HepG2 (cell line): ENCODE data around the gene GRID1. TPM values are rescaled to one million over a fixed set of nuclear protein-coding genes. Genes with fewer than 3 reads are reported as not detected.

Experiments used
- ATAC-seq: fragments of 200-7000 bp; cut with Tn5 transposase; 3 replicates; pipeline ENCODE4 v1.9.1; 2020; ENCODE audit warnings: mild to moderate bottlenecking, moderate library complexity
- BruUV-seq: library from RNA; stranded (reverse); fragments of 400-500 nt; replicated peaks from 2 replicates; lab custom pipeline; 2021; lab: Mats Ljungman, UMichigan
- CTCF ChIA-PET: fragments of 300-600 bp; formaldehyde crosslinking; extraction: SDS; loops from one replicate; lab custom pipeline; 2021; ENCODE audit warnings: low total read pairs, inconsistent platforms, low intra/inter-chr PET ratio; lab: Yijun Ruan, JAX
- POLR2A ChIA-PET: fragments of 350-600 bp; sonication (Branson Sonifier 250); formaldehyde crosslinking; loops from one replicate; lab custom pipeline; 2020; ENCODE audit warnings: antibody characterized with exemption, inconsistent platforms; lab: Yijun Ruan, JAX
- DNase-seq: peaks from one replicate; pipeline ENCODE4 v3.0.0-alpha.2; 2015; ENCODE audit warnings: low spot score
- FAIRE-seq: peaks from 3 replicates; lab custom pipeline; 2011; peaks lifted over from hg19 to GRCh38; lab: Jason Lieb, UNC
- H2AFZ ChIP-seq: one replicate; pipeline ENCODE4 v1.6.1; 2011; ENCODE audit warnings: low read length, inconsistent platforms
- H3K27ac ChIP-seq: fragments of 300-600 bp; 3 replicates; pipeline ENCODE4 v1.8.0; 2011; ENCODE audit warnings: mixed run types, mild to moderate bottlenecking, mixed read lengths, low read length, inconsistent platforms; ENCODE audit not compliant: insufficient read depth; ENCODE audit errors: extremely low read length
- H3K27me3 ChIP-seq, 2 experiments: fragments of 200-600 bp in 1 of 2; 2 replicates in 1 of 2; 3 replicates in 1 of 2; pipeline versions ENCODE4 v1.6.0 to v1.8.0; 2011; ENCODE audit warnings: low read length in 2 of 2, mild to moderate bottlenecking in 2 of 2, moderate library complexity in 2 of 2, inconsistent platforms in 1 of 2; ENCODE audit not compliant: insufficient read depth in 2 of 2, control insufficient read depth in 1 of 2
- H3K36me3 ChIP-seq, 2 experiments: fragments of 200-600 bp in 1 of 2; replicated peaks in 1 of 2; 2 replicates in 1 of 2; 3 replicates in 1 of 2; pipeline versions ENCODE4 v1.5.1 to v1.8.0; 2011; ENCODE audit warnings: low read length in 2 of 2, inconsistent platforms in 1 of 2; ENCODE audit not compliant: insufficient read depth in 2 of 2, control insufficient read depth in 1 of 2
- H3K4me1 ChIP-seq: 2 replicates; pipeline ENCODE4 v1.5.1; 2012; ENCODE audit warnings: low read length, inconsistent platforms; ENCODE audit not compliant: insufficient read depth
- H3K4me2 ChIP-seq: 2 replicates; pipeline ENCODE4 v1.6.0; 2011; ENCODE audit warnings: low read depth, low read length, inconsistent platforms
- H3K4me3 ChIP-seq, 3 experiments: fragments of 200-600 bp in 1 of 3; sonication (generic), shearing (Covaris generic) in 1 of 3; replicated peaks in 1 of 3; 2 replicates each; pipeline ENCODE4 v1.5.1; 2011 to 2016; ENCODE audit warnings: low read length in 3 of 3, inconsistent platforms in 2 of 3, low read depth in 2 of 3, mild to moderate bottlenecking in 2 of 3, control low read depth in 1 of 3, mixed read lengths in 1 of 3; ENCODE audit not compliant: insufficient read depth in 1 of 3
- H3K79me2 ChIP-seq: one replicate; pipeline ENCODE4 v1.6.1; 2011; ENCODE audit warnings: low read length, inconsistent platforms; ENCODE audit not compliant: insufficient read depth
- H3K9ac ChIP-seq: 2 replicates; pipeline ENCODE4 v1.6.0; 2011; ENCODE audit warnings: mild to moderate bottlenecking, low read depth, low read length, inconsistent platforms; ENCODE audit not compliant: insufficient read depth
- H3K9me3 ChIP-seq: 2 replicates; pipeline ENCODE4 v1.5.1; 2012; ENCODE audit warnings: mild to moderate bottlenecking, low read length
- H4K20me1 ChIP-seq: 2 replicates; pipeline ENCODE4 v1.6.0; 2011; ENCODE audit warnings: inconsistent platforms, mild to moderate bottlenecking, low read length, moderate library complexity; ENCODE audit not compliant: insufficient read depth
- GTF3A ChIP-seq: sonication (generic); formaldehyde crosslinking; conservative IDR thresholded peaks from 2 replicates; pipeline ENCODE4 v1.4.0; 2020; ENCODE audit warnings: mild to moderate bottlenecking, missing genetic modification reagents
- PAF1 ChIP-seq: IDR thresholded peaks from 2 replicates; pipeline ENCODE4 v1.6.1; 2016; ENCODE audit warnings: missing genetic modification reagents, missing compliant biosample characterization
- ZNF543 ChIP-seq: sonication (generic); formaldehyde crosslinking; IDR thresholded peaks from 2 replicates; pipeline ENCODE4 v1.4.0; 2020; ENCODE audit warnings: mild to moderate bottlenecking, missing genetic modification reagents
- ZNF616 ChIP-seq: sonication (generic); formaldehyde crosslinking; IDR thresholded peaks from 2 replicates; pipeline ENCODE4 v1.5.0; 2020; ENCODE audit warnings: low read depth, mild to moderate bottlenecking, missing genetic modification reagents
- ZNF747 ChIP-seq: sonication (generic); formaldehyde crosslinking; IDR thresholded peaks from 2 replicates; pipeline ENCODE4 v1.8.1; 2023; ENCODE audit warnings: missing genetic modification reagents, mild to moderate bottlenecking, borderline replicate concordance
- WGBS: methylation state at CpG from one replicate; pipeline ENCODE4 v1.1.6; 2017; ENCODE audit warnings: low lambda C conversion rate; 5-methylcytosine and 5-hydroxymethylcytosine counted together
- in situ Hi-C: cut with HindIII; loops from 2 replicates; pipeline ENCODE4 v1.10.0; 2017; ENCODE audit warnings: low pct_unique_long_range_greater_than_20kb; ENCODE audit not compliant: extremely low pct_ligation_motif_present
- intact Hi-C: fragments of 100-400 bp; cut with micrococcal nuclease; formaldehyde crosslinking; loops from one replicate; pipeline ENCODE4 v1.10.0; 2022; ENCODE audit not compliant: unreplicated experiment
- polyA plus RNA-seq, 8 experiments: library from polyadenylated mRNA; depleted of rRNA in 3 of 8; stranded (reverse) in 7 of 8; unstranded in 1 of 8; fragments of >200 nt; fragmentation: Illumina TruSeq in 4 of 8; extraction: Trizol in 4 of 8; gene quantifications; 2 replicates each; pipeline versions ENCODE4 v1.2.1 to v1.2.3, GENCODE V29; 2011 to 2016; ENCODE audit warnings: low read depth in 4 of 8, missing spikeins in 1 of 8, mixed read lengths in 1 of 8; ENCODE audit not compliant: insufficient read depth in 1 of 8
- total RNA-seq, 5 experiments: library from RNA; depleted of rRNA; stranded (reverse); fragments of >200 nt; fragmentation: Illumina TruSeq; extraction: Trizol; gene quantifications; 2 replicates each; pipeline ENCODE4 v1.2.3, GENCODE V29; 2016; ENCODE audit warnings: low read depth in 1 of 5
- TF ChIP-seq, protein P1 (sequence below): sonication (generic); formaldehyde crosslinking; IDR thresholded peaks from 2 replicates; pipeline ENCODE4 v1.4.0; 2020; ENCODE audit warnings: missing genetic modification reagents, mild to moderate bottlenecking, borderline replicate concordance
- TF ChIP-seq, protein P2 (sequence below): sonication (generic); formaldehyde crosslinking; IDR thresholded peaks from 2 replicates; pipeline ENCODE4 v1.4.0; 2020; ENCODE audit warnings: mild to moderate bottlenecking, missing genetic modification reagents
- TF ChIP-seq, protein P3 (sequence below): sonication (generic); formaldehyde crosslinking; IDR thresholded peaks from 2 replicates; pipeline ENCODE4 v1.5.0; 2020; ENCODE audit warnings: missing genetic modification reagents
- TF ChIP-seq, protein P4 (sequence below): sonication (generic); formaldehyde crosslinking; IDR thresholded peaks from 2 replicates; pipeline ENCODE4 v1.5.1; 2020; ENCODE audit warnings: missing genetic modification reagents, mild to moderate bottlenecking, borderline replicate concordance

Gene GRID1
- total and polyA plus RNA-seq, 2 of the 13 experiments (the other 11 are each of a cell fraction or from before 2014, with no cell fraction given): 0.05 TPM; not detected in 1

DNA sequence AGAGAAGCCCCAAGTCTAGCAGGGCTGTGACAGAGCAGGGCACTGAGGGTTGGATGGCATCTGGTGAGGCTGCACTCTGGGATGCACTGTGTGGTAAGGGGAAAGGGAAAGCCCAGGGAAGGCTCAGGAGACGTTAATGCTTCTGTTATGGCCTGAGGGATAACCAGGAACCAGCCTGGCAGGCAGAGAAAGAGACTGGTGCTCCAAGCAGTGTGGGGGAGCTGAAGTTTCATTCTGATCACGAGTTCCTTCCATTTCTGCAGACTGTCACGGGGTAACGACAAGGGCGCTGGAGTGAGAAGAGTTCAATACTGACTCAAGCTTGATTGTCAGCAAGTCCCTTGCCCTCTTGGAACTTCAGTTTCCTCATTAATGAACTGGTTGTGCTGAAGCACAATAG lies 730.9 kb downstream of the GRID1 start (continued):
- TF ChIP-seq, protein P1, sequence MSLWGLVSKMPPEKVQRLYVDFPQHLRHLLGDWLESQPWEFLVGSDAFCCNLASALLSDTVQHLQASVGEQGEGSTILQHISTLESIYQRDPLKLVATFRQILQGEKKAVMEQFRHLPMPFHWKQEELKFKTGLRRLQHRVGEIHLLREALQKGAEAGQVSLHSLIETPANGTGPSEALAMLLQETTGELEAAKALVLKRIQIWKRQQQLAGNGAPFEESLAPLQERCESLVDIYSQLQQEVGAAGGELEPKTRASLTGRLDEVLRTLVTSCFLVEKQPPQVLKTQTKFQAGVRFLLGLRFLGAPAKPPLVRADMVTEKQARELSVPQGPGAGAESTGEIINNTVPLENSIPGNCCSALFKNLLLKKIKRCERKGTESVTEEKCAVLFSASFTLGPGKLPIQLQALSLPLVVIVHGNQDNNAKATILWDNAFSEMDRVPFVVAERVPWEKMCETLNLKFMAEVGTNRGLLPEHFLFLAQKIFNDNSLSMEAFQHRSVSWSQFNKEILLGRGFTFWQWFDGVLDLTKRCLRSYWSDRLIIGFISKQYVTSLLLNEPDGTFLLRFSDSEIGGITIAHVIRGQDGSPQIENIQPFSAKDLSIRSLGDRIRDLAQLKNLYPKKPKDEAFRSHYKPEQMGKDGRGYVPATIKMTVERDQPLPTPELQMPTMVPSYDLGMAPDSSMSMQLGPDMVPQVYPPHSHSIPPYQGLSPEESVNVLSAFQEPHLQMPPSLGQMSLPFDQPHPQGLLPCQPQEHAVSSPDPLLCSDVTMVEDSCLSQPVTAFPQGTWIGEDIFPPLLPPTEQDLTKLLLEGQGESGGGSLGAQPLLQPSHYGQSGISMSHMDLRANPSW (CRISPR knock-in tag): no peak

DNA sequence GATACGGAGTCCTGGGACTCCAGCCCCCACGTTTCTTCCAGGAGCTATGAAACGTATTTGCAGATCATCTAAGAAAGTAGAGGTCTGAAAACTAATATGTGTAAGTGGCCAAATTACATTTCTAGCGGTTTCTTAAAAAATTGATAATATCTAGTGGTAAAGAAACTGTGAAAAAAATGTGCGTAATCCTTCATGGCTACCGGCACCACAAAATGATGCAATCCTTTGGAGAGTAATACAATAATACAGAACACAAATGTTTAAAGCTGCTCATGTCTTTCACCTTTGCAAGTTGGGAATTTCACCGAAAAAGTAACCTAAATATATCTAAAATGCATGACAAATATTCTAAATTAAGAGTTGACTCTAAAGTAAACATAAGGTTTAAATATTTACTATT lies 742.1 kb downstream of the GRID1 start:
- Histone ChIP-seq H3K9ac (no peak overlapping the region), H3K36me3 (no peaks in the 10 kb centered on the region), H3K27me3 (no peaks in the 10 kb centered on the region), H4K20me1 (no peaks in the 10 kb centered on the region), H2AFZ (no peak overlapping the region), H3K4me1 (no peaks in the 10 kb centered on the region), H3K9me3 (no peaks in the 10 kb centered on the region), H3K79me2 (no peaks in the 10 kb centered on the region), H3K4me2 (no peak overlapping the region), H3K27ac (no peak overlapping the region), H3K4me3 (no peak overlapping the region)
- ChIA-PET CTCF (no interaction called here), POLR2A (no interaction called here)
- WGBS: 32% methylated on average over 7 of the region's 7 CpGs
- no TSS peak for BruUV-seq
- intact Hi-C loops: no loop called here
- in situ Hi-C loops: no loop called here
- DNase-seq: no peak
- ATAC-seq: no peak
- no peak for FAIRE-seq
- no peak for TF ChIP-seq ZNF543
- TF ChIP-seq, protein P2, sequence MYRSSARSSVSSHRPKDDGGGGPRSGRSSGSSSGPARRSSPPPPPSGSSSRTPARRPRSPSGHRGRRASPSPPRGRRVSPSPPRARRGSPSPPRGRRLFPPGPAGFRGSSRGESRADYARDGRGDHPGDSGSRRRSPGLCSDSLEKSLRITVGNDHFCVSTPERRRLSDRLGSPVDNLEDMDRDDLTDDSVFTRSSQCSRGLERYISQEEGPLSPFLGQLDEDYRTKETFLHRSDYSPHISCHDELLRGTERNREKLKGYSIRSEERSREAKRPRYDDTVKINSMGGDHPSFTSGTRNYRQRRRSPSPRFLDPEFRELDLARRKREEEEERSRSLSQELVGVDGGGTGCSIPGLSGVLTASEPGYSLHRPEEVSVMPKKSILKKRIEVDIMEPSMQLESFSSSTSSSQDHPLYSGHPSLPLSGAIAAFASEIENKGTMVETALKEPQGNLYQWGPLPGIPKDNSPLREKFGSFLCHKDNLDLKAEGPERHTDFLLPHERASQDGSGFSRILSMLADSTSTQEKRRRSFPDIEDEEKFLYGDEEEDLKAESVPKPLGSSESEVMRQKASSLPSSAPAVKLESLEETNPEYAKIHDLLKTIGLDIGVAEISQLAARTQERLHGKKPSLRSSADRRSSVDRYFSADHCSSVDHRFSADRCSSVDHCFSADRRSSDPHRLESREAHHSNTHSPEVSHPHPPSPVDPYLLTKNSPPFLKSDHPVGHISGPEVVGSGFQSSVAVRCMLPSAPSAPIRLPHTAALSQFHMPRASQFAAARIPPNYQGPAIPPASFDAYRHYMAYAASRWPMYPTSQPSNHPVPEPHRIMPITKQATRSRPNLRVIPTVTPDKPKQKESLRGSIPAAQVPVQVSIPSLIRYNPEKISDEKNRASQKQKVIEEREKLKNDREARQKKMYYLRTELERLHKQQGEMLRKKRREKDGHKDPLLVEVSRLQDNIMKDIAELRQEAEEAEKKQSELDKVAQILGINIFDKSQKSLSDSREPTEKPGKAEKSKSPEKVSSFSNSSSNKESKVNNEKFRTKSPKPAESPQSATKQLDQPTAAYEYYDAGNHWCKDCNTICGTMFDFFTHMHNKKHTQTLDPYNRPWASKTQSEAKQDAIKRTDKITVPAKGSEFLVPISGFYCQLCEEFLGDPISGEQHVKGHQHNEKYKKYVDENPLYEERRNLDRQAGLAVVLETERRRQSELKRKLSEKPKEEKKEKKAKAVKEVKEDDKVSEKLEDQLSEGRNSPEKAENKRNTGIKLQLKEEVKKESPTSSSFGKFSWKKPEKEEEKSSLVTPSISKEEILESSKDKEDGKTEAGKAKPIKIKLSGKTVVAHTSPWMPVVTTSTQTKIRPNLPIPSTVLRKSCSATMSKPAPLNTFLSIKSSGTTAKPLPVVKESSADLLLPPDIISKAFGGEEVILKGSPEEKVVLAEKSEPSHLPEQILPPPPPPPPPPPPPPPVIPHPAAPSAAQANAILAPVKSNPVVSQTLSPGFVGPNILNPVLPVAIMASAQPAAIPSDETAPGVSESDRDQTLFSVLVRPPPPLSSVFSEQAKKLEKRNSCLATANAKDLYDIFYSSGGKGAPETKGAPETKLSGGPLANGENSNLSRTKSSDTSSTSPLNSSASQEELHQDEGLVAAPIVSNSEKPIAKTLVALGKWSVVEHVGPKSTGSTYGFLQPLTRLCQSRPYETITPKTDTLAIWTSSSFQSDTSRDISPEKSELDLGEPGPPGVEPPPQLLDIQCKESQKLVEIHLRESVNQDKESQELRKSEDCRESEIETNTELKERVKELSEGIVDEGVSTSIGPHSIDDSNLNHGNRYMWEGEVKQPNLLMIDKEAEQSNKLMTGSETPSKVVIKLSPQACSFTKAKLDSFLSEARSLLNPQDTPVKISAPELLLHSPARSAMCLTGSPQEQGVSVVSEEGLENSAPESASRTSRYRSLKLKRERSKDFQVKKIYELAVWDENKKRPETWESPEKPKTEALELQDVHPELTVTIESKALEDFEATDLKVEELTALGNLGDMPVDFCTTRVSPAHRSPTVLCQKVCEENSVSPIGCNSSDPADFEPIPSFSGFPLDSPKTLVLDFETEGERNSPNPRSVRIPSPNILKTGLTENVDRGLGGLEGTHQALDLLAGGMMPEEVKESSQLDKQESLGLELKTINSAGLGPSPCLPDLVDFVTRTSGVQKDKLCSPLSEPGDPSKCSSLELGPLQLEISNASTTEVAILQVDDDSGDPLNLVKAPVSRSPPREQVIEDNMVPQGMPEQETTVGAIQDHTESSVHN: no peak
- TF ChIP-seq, protein P3, sequence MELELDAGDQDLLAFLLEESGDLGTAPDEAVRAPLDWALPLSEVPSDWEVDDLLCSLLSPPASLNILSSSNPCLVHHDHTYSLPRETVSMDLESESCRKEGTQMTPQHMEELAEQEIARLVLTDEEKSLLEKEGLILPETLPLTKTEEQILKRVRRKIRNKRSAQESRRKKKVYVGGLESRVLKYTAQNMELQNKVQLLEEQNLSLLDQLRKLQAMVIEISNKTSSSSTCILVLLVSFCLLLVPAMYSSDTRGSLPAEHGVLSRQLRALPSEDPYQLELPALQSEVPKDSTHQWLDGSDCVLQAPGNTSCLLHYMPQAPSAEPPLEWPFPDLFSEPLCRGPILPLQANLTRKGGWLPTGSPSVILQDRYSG (CRISPR knock-in tag): no peak
- no peak for TF ChIP-seq ZNF747 (CRISPR knock-in tag)
- TF ChIP-seq, protein P4, sequence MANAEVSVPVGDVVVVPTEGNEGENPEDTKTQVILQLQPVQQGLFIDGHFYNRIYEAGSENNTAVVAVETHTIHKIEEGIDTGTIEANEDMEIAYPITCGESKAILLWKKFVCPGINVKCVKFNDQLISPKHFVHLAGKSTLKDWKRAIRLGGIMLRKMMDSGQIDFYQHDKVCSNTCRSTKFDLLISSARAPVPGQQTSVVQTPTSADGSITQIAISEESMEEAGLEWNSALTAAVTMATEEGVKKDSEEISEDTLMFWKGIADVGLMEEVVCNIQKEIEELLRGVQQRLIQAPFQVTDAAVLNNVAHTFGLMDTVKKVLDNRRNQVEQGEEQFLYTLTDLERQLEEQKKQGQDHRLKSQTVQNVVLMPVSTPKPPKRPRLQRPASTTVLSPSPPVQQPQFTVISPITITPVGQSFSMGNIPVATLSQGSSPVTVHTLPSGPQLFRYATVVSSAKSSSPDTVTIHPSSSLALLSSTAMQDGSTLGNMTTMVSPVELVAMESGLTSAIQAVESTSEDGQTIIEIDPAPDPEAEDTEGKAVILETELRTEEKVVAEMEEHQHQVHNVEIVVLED (CRISPR knock-in tag): no peak
- no peak for TF ChIP-seq PAF1 (CRISPR knock-in tag)
- no peak for TF ChIP-seq GTF3A (CRISPR knock-in tag)
- no peak for TF ChIP-seq ZNF616
